Left lobe of liver (tissue), 2 donors: Measurements from ENCODE around the gene ABCC4. TPM values are rescaled to one million over a fixed set of nuclear protein-coding genes. Genes with fewer than 3 reads are reported as not detected.
A peak's percentile ranks its signal among the peaks of the same experiment; 100 is the strongest.

Experiments used
- ATAC-seq: fragments of 200-7000 bp; cut with Tn5 transposase; one replicate; pipeline ENCODE4 v1.9.1; 2020; ENCODE audit warnings: mild to moderate bottlenecking, moderate library complexity
- DNase-seq: peaks from one replicate; pipeline ENCODE4 v3.0.0-alpha.2; 2020; ENCODE audit warnings: low spot score
- total RNA-seq: library from RNA; stranded (reverse); gene quantifications from one replicate; pipeline ENCODE4 v1.2.1, GENCODE V29; 2021
- donor health status: DM: no; HTN: no; CAD: no; lungs with moderate emphysema.
- donor health status: DM: no; HTN: yes; CAD: no.

Gene ABCC4, protein sequence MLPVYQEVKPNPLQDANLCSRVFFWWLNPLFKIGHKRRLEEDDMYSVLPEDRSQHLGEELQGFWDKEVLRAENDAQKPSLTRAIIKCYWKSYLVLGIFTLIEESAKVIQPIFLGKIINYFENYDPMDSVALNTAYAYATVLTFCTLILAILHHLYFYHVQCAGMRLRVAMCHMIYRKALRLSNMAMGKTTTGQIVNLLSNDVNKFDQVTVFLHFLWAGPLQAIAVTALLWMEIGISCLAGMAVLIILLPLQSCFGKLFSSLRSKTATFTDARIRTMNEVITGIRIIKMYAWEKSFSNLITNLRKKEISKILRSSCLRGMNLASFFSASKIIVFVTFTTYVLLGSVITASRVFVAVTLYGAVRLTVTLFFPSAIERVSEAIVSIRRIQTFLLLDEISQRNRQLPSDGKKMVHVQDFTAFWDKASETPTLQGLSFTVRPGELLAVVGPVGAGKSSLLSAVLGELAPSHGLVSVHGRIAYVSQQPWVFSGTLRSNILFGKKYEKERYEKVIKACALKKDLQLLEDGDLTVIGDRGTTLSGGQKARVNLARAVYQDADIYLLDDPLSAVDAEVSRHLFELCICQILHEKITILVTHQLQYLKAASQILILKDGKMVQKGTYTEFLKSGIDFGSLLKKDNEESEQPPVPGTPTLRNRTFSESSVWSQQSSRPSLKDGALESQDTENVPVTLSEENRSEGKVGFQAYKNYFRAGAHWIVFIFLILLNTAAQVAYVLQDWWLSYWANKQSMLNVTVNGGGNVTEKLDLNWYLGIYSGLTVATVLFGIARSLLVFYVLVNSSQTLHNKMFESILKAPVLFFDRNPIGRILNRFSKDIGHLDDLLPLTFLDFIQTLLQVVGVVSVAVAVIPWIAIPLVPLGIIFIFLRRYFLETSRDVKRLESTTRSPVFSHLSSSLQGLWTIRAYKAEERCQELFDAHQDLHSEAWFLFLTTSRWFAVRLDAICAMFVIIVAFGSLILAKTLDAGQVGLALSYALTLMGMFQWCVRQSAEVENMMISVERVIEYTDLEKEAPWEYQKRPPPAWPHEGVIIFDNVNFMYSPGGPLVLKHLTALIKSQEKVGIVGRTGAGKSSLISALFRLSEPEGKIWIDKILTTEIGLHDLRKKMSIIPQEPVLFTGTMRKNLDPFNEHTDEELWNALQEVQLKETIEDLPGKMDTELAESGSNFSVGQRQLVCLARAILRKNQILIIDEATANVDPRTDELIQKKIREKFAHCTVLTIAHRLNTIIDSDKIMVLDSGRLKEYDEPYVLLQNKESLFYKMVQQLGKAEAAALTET (N-terminal part only)
- 1.7 TPM for total RNA-seq

DNA sequence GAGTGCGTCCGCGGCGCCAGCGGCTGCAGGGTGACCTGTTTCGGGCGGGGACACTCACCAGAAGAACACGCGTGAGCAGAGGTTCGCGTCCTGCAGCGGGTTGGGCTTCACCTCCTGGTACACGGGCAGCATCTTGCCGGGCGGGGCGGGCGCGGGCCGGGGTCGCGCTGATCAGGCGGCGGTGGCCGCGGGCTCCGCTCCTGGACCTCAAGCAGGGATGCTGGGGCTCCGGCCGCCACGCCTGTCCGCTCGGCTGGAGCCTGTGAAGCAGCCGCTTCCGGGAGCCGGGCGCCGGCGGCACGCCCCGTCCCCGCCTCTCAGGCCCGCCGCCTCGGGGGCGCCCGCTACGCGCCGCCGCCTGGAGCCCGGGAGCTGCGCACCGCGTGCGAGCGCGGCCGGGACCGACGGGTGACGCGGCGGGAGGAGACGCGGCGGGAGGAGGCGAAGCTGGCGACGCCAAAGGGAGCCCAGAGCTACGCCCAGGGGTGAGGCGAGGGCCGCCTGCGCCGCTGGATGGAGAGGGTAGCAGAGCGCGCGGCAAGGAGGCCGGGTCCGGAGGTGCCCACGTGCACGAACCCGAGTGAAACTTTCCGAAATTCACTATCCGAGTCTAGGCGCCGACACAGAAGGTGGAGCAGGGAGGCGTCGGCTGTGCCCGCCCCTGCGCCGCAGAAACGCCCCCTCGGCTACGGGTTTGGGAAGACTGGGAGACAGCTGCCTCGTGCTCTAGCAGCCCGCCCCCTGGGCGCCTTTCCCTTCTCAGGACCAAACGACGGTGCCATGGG is at the start of gene ABCC4:
Gene ABCC4, minus strand, starts transcription at position 269 of the 785 bp plus-strand sequence. Its CDS starts 137 bp downstream, at position 132.
- ATAC-seq (peak; percentile 74), DNase-seq (peak; percentile 60)

DNA sequence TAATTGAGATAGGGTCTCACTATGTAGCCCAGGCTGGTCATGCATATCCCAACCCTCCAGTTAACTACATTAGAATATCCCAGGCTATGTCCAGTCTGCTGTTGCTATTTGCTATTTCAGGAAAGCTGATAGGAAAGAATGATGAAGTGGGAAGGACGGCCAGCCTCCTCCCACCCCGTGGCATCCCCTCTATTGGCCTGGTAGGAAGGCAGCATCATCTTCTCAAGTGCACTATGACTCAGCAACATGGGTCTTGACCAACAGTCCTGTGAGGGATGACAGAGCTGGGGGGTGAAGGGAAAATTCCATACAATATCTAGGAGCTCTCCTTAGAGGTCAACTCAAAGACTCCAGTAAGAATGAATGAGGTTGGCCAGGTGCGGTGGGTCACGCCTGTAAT is 48.0 kb upstream of the ABCC4 start:
- ATAC-seq, result no peak
- no peak for DNase-seq

DNA sequence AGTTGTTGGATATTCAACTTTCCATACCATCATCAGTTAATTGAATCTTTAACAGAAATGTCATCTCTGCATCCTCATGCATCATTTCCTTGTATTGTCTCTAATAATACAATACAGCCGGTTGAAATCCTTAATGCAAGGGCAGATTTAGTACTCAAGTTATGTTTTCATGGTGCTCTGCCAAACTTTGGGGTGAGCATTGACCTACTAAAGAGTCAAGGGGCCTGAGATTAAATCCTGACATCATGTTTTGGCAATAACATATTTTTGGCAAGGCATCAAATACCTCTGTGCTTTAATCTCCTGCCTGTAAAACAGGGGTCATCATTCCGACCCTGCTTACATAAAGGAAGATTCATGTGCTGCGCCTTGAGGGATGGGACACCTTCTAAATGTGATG is 42.7 kb upstream of the ABCC4 start:
- DNase-seq, result no peak
- ATAC-seq, result no peak

DNA sequence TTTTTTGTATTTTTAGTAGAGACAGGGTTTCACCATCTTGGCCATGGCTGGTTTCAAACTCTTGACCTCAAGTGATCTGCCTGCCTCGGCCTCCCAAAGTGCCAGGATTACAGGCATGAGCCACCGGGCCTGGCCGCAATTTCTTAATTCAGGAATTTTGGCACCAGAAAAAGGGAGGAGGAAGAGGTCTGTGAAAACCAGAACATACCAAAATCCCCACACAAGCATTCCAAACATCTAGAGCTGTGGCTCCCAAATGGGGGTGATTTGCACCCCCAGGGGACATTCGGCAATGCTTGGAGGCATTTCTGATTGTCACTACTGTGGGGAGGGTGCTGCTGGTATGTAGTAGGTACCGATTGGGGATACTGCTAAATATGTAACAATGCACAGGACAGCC is 40.2 kb upstream of the ABCC4 start:
- ATAC-seq, result no peak
- DNase-seq, result no peak

DNA sequence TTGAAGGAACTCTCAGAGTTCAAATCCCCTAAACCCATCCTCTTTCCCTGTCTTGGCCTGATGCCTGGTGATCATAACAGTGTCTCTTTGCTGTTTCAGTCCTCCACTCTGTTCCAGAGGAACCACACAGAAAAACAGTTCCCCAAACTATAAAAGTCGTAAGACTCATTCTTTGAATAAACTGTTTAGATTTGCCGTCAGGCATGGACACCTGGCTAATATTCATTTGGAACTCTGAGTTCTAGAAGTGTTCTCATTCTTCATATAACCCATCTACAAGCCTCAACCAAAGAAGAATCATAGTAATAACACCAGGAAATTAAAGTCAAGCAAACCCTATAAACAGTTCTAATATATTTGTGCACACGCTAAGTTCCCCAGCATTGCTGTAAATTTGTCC is 37.7 kb upstream of the ABCC4 start:
- ATAC-seq, result no peak
- no peak for DNase-seq

DNA sequence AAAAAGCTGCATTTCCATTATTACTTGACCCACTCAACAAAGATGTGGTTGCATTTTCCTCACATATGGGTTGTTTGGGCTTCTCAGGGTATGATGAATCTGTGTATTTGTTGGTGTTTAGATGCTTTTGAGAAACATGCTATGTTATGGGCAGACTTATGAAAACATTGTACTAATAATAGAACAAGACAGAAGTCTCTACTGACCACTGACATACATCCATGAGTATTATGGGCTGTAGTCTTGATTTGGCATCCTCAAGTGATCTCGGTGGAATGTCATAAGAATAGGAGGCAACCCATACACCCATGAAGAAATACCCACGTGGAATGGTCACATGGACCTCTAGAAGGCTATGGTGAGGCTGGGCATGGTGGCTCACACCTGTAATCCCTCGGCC is 36.3 kb upstream of the ABCC4 start:
- ATAC-seq (no peak), DNase-seq (no peak)

DNA sequence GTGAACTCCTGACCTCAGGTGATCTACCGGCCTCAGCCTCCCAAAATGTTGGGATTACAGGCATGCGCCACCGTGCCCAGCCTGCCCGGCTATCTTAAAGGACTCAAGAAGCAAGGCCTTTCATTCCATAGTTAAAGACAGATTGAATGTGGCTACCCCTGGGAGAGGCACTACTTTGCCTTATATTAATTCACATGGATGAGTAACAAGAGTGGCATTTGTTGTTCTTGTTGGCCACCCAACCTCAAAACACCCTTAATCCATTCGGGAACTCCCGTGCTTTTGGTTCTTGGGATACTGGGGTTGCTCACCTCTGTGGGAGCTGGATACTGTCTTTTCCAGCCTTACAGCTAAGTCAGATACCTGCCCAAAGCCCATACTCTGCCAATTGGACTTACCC is 34.4 kb upstream of the ABCC4 start:
- ATAC-seq, result no peak
- no peak for DNase-seq

DNA sequence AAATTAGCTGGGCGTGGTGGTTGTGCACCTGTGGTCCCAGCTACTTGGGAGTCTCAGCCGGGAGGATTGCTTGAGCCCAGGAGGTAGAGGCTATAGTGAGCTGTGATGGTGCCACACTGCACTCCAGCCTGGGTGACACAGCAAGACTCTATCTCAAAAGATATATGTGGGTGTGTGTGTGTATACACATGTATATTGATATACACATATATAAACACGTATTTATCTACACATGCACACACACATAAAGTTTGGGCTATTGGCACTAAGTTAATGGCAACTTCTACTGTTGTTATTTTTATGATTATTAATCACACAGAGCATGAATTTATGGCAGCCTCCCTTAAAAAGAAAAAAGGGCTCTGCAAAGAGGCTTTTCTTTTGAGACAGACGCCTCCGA is 27.1 kb upstream of the ABCC4 start:
- ATAC-seq, result no peak
- DNase-seq, result no peak

DNA sequence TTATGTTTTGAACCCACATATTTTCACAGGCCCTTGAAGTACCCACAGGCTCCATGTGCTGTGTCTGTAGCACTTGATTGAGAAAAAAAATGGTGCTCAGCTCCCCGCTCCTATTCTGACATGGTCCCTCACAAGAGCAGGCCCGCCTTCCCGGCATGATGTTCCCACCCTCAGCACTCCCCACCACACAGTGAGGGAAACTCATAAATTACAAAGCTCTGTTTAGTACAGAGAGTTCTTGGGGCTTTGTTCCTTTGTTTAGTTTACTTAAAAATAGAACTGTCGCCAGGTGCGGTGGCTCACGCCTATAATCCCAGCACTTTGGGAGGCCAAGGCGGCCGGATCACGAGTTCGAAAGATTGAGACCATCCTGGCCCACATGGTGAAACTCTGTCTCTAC is 25.9 kb upstream of the ABCC4 start:
- ATAC-seq (no peak), DNase-seq (no peak)

DNA sequence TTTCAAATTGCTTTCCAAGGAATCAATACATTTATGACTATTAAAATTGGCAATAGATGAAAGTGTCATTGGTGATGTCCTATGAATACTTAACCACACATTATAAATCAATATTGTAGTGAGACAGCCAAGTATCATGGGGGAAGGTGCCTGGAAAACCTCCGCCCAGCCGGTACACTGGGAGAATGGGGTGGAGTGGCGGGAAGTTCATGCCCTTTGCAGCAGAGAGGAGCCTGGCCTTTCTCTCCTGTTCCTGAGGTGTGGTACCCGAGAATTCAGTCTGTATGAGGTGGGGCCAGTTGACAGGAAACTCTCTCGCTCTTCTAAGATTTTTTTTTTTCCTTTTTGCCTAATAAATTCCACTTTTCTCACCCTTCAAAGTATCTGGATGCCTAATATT is 25.4 kb upstream of the ABCC4 start:
- ATAC-seq (peak; percentile 94), DNase-seq (peak; percentile 54)

DNA sequence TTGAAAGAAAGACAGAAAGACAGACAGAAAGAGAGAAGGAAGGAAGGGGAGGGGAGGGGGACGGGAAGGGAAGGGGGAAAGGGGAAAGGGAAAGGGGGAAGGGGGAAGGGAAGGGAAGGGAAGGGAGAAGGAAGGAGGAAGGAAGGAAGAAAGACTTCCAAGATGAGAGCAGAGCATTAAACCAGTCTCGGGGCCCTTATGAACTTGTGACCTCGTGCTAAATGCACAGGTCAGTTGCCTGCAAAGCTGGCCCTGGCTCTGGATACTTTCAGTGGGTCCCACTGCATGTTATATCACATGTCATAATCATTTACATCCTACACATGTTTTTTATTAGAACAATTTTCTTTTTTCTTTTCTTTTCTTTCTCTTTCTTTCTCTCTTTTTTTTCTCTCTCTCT is 24.2 kb upstream of the ABCC4 start:
- DNase-seq (no peak), ATAC-seq (no peak)

DNA sequence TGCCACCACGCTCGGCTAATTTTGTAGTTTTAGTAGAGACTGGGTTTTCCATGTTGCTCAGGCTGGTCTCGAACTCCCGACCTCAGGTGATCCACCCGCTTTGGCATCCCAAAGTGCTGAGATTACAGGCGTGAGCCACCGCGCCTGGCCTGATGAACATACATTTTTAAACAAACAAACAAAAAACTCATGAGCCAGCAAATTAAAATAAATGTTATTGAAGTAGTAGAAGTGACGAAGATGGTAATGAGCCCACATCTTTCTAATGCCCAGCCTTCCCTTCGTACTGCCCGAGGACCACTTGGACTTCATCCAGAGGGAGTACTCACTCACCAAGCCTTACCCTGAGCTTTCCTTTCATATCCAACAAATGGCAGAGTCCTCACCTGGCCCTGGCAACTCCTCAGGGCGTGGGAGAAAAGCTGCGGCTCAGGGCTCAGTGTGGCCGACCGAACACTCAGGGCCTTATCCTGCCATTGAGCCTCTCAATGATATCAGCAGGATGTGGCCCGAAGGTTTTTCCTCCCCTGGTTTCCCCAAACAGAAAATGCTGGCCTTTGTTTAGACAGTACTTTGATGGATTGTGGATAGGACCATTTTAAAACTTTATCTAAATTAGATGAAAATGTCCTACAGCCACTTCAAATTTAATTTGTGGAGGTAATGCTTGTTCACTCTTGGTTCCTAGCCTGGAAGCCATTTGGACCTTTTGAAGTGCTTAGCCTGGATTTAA is 22.8 kb upstream of the ABCC4 start:
- ATAC-seq, result no peak

DNA sequence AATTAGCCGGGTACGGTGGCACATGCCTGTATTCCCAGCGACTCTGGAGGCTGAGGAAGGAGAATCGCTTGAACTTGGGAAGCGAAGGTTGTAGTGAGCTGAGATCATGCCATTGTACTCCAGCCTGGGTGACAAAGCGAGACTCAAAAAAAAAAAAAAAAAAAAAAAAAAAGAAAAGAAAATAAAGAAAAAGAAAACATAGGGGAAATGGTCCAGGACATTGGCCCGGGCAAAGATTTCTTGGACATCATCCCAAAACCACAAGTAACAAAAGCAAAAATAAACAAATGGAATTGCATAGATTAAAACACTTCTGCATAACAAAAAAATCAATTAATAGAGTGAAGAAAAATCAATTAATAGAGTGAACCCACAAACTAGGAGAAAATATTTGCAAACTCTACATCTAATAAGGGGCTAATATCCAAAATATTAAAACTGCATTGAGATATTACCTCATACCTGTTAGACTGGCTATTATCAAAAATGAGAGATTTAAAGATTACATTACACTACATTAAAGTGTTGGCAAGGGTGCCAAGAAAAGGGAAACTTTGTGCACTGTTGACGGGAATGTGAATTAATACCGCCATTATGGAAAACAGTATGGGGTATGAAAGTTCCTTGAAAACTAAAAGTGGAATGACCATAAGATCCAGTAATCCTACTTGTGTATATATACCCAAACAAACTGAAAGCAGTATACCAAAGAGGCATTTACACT is 18.5 kb upstream of the ABCC4 start:
- peak; percentile 50 for DNase-seq
- peak; percentile 48 for ATAC-seq

More for the DNA sequence above, 22.8 kb upstream of the ABCC4 start:
- DNase-seq, result no peak

DNA sequence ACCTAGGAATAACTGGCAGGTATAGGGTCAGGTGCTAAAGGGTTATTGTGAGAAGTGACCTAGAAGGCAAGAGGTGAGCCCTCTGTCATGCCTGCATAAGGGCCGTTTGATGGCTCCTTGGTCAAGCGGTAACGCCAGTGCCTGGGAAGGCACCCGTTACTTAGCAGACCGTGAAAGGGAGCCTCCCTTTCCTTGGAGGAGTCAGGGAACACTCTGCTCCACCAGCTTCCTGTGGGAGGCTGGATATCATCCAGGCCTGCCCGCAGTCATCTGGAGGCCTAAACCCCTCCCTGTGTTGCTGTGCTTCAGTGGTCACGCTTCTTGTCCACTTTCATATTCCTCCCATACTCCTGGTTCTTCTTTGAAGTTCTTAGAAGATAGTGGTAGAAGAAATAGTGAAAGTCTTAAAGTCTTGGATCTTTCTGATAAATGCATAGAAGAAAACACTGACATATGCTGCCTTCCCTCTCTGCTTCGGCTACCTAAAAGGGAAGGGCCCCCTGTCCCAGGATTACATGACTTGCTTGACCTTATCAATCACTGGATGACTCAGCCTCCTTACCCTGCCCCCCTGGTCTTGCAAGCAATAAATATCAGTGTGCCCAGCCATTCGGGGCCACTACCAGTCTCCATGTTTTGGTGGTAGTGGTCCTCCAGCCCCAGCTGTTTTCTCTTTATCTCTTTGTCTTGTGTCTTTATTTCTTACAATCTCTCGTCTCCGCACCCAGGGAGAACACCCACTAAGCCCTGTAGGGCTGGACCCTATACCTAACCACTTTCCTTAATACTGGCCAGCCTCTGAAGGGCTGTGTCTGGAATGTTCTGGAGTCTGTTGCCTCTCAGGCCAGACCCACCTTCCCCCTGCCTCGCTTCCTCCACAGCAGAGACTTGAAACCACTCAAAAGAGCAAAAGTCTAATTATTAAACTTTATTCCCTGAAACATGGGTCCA is 16.1 kb upstream of the ABCC4 start:
- DNase-seq (no peak), ATAC-seq (no peak)

DNA sequence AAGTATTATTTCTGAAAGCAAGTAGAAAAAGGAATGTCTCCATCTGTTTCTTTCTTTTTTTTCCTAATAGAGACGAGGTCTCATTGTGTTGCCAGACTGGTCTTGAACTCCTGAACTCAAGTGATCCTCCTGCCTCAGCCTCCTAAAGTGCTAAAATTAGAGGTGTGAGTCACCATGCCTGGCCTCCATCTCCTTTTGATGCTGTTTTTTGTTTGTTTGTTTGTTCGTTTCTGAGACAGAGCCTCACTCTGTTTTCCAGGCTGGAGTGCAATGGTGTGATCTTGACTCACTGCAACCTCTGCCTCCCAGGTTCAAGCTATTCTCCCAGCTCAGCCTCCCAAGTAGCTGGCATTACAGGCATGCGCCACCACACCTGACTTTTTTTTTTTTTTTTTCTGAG is 14.5 kb upstream of the ABCC4 start:
- DNase-seq, result no peak

DNA sequence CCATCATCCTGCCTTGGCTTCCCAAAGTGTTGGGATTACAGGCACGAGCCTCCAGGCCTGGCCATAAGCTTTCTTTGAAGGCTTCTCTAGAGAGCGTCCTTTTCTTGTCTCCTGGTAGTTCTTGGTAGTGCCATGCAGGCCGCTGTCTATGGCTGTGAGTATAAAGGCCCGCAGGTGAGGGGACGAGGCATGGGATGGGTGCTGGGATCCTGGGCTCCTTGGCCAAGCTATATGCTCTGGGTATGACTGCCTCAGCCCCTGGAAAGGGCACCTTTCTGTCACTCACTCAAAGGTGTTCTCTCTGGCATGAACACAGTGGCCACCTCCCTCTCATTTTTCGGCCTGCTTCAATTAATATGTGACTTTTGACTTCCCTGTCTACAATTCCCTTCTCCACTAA is 6.3 kb upstream of the ABCC4 start:
- DNase-seq, result no peak
- ATAC-seq, result no peak

More for the DNA sequence above, 14.5 kb upstream of the ABCC4 start:
- no peak for ATAC-seq

DNA sequence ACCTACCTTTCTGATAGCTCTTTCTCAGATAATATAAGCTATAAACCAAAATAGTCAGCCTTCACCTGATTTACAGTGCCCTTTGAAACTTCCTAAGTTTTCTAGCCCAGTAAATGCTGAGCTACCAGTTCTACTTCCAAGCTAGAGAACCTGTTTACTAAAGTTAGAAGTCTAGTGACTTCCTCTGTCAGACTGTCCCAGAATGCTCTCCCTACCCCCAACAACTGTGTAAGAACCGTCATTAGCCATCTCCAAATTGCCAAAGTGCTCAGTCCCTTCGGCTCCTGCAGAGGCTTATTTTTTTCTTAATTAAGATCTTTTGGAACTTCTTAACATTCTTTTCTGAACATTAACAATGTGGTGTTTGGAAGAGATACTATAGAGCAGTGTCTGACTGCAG is 3.2 kb upstream of the ABCC4 start:
- no peak for DNase-seq
- ATAC-seq, result no peak

DNA sequence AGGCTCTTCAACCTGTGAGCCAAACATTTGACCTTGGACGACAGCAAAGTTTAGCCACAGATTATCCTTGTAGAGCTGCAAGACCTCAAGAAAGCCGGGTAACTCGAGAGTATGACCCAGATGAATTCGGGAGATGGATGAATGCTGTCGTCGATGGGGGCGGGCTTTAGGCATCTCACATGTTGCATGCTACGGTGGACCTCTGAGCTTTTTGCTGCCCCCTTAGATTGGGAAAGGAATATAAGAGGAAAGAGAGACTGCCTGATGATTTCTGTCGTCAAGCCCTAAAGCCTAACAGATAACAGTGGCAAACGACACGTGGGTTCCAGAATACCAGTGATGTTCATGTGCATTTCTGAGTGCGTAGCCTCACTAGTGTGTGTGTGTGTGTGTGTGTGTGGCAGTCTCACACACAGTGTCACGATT is 730 bp upstream of the ABCC4 start:
- DNase-seq, result no peak
- ATAC-seq, result no peak
